Esophagus muscularis mucosa (tissue), 4 donors: ENCODE measurements around the gene DLK2. TPM values are rescaled to one million over a fixed set of nuclear protein-coding genes. Genes with fewer than 3 reads are reported as not detected.
"Not testable (repeated sequence)": the region's sequence is repeated elsewhere in the genome, so short reads cannot be mapped to it uniquely, and the experiment has no call there.

Experiments
- DNase-seq: peaks from one replicate; pipeline ENCODE4 v3.0.0-alpha.2; 2017; ENCODE audit errors: extremely low spot score
- H3K27ac ChIP-seq, 4 donors: fragments of 200-600 bp; sonication (generic); replicated peaks in 1 of 4; 1 replicate in 3 of 4; 2 replicates in 1 of 4; pipeline ENCODE4 v1.5.1; 2016 to 2019; ENCODE audit warnings: mild to moderate bottlenecking in 1 of 4
- H3K27me3 ChIP-seq, 4 donors: fragments of 200-600 bp; sonication (generic); one replicate each; pipeline versions ENCODE4 v1.5.1 to v1.6.0; 2016 to 2019
- H3K36me3 ChIP-seq, 4 donors: fragments of 200-600 bp; sonication (generic); one replicate each; pipeline ENCODE4 v1.5.1; 2016 to 2019
- H3K4me1 ChIP-seq, 4 donors: fragments of 200-600 bp; sonication (generic); one replicate each; pipeline ENCODE4 v1.5.1; 2016 to 2019
- H3K4me3 ChIP-seq, 4 donors: fragments of 200-600 bp; sonication (generic); 1 replicate in 2 of 4; 2 replicates in 2 of 4; pipeline ENCODE4 v1.5.1; 2016 to 2019; ENCODE audit warnings: mild to moderate bottlenecking in 4 of 4, moderate library complexity in 1 of 4
- H3K9me3 ChIP-seq, 4 donors: fragments of 200-600 bp; sonication (generic); 1 replicate in 3 of 4; 2 replicates in 1 of 4; pipeline ENCODE4 v1.5.1; 2016 to 2019
- EP300 ChIP-seq: sonication (generic); formaldehyde crosslinking; IDR thresholded peaks from one replicate; pipeline ENCODE4 v1.6.1; 2017; ENCODE audit warnings: antibody characterized with exemption
- POLR2A ChIP-seq: fragments of 450-650 bp; IDR thresholded peaks from one replicate; pipeline ENCODE4 v1.6.1; 2017; ENCODE audit warnings: antibody characterized with exemption, moderate library complexity, mild to moderate bottlenecking, low read depth
- POLR2AphosphoS5 ChIP-seq, 2 donors: sonication (generic); formaldehyde crosslinking; IDR thresholded peaks; one replicate each; pipeline ENCODE4 v1.6.1; 2017; ENCODE audit warnings: antibody characterized with exemption in 2 of 2
- WGBS: methylation state at CpG from one replicate; pipeline ENCODE4 v1.1.5; 2018; 5-methylcytosine and 5-hydroxymethylcytosine counted together
- intact Hi-C: fragments of 100-400 bp; cut with DNase I; formaldehyde crosslinking; loops from one replicate; pipeline ENCODE4 v1.15.1; 2023
- total RNA-seq, 4 donors: library from RNA; depleted of rRNA; stranded (reverse); fragments of >200 nt; gene quantifications; one replicate each; pipeline versions ENCODE4 v1.1.0 to v1.2.1, GENCODE V29; 2016
- TF ChIP-seq, protein P1 (sequence below), 3 experiments: fragments of 200-600 bp in 2 of 3; fragments of 450-650 bp in 1 of 3; sonication (generic) in 2 of 3; IDR thresholded peaks; one replicate each; pipeline ENCODE4 v1.5.1; 2017 to 2019; ENCODE audit warnings: antibody characterized with exemption in 3 of 3, mild to moderate bottlenecking in 2 of 3, moderate library complexity in 1 of 3

DLK2 gene
- total RNA-seq, 4 donors from 2014 or later = 0.32 to 0.33 TPM; not detected in 2

DNA sequence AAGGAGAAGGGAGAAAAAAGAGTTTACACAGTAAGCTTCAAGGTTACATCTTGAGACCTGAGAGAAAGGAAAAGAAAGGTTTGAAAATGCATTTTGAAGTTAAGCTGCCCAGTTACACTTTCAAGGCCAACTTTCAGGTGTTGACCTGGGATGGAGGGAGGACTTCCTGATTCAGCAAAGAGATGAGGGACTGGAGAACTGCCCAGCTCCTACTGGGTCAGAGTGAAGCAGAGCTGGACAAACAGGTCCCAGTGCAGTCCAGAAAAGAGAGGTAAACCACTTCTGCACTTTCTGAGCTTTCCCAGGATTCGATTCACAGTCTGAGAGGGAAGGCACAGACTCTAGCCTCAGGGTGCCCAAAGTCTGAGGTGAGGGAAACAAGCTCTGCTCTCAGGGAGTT is 16.1 kb upstream of the DLK2 start:
- Histone ChIP-seq H3K27ac (no peak overlapping the region), H3K9me3 (no peaks in the 10 kb centered on the region), H3K36me3 (no peaks in the 10 kb centered on the region), H3K4me3 (no peak overlapping the region), H3K27me3 (peaks cover 0 to 35% (median 0%) of the 10 kb centered on the region in 4 donors), H3K4me1 (no peaks in the 10 kb centered on the region)
- TF ChIP-seq POLR2AphosphoS5 (IDR thresholded peaks at IDR 0.05) (no peak), EP300 (no peak)
- intact Hi-C loops = no loop called here
- WGBS = 86% methylated on average over 1 of the region's 1 CpG
- no peak for DNase-seq

DNA sequence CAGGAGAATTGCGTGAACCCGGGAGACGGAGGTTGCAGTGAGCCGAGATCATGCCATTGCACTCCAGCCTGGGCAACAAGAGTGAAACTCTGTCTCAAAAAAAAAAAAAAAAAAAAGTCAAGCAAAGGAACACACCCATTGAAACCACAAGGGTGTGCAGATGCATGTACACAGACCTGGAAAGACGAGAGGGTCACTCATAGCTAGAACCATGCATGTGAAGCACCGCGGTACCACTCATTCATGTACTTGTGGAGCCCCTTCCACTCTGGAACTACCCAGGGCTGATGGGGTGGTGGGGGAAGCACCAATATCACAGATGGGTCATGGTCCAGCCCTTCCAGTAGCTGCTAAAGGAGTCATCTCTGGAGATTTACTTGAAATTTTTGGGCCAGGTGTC is 14.6 kb upstream of the DLK2 start:
- H3K27me3 ChIP-seq = peaks cover 0 to 49% (median 0%) of the 10 kb centered on the region in 4 donors
- intact Hi-C loops = no loop called here
- no peak overlapping the region for H3K4me3 ChIP-seq
- no peaks in the 10 kb centered on the region for H3K36me3 ChIP-seq
- DNase-seq = no peak
- TF ChIP-seq EP300 (no peak), POLR2AphosphoS5 (IDR thresholded peaks at IDR 0.05) (no peak), POLR2A (no peak)
- TF ChIP-seq, protein P1, sequence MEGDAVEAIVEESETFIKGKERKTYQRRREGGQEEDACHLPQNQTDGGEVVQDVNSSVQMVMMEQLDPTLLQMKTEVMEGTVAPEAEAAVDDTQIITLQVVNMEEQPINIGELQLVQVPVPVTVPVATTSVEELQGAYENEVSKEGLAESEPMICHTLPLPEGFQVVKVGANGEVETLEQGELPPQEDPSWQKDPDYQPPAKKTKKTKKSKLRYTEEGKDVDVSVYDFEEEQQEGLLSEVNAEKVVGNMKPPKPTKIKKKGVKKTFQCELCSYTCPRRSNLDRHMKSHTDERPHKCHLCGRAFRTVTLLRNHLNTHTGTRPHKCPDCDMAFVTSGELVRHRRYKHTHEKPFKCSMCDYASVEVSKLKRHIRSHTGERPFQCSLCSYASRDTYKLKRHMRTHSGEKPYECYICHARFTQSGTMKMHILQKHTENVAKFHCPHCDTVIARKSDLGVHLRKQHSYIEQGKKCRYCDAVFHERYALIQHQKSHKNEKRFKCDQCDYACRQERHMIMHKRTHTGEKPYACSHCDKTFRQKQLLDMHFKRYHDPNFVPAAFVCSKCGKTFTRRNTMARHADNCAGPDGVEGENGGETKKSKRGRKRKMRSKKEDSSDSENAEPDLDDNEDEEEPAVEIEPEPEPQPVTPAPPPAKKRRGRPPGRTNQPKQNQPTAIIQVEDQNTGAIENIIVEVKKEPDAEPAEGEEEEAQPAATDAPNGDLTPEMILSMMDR (IDR thresholded peaks at IDR 0.05) = no peak
- H3K9me3 ChIP-seq = no peaks in the 10 kb centered on the region
- 90% methylated on average over 7 of the region's 7 CpGs for WGBS
- no peak overlapping the region for H3K27ac ChIP-seq
- H3K4me1 ChIP-seq = no peaks in the 10 kb centered on the region

DNA sequence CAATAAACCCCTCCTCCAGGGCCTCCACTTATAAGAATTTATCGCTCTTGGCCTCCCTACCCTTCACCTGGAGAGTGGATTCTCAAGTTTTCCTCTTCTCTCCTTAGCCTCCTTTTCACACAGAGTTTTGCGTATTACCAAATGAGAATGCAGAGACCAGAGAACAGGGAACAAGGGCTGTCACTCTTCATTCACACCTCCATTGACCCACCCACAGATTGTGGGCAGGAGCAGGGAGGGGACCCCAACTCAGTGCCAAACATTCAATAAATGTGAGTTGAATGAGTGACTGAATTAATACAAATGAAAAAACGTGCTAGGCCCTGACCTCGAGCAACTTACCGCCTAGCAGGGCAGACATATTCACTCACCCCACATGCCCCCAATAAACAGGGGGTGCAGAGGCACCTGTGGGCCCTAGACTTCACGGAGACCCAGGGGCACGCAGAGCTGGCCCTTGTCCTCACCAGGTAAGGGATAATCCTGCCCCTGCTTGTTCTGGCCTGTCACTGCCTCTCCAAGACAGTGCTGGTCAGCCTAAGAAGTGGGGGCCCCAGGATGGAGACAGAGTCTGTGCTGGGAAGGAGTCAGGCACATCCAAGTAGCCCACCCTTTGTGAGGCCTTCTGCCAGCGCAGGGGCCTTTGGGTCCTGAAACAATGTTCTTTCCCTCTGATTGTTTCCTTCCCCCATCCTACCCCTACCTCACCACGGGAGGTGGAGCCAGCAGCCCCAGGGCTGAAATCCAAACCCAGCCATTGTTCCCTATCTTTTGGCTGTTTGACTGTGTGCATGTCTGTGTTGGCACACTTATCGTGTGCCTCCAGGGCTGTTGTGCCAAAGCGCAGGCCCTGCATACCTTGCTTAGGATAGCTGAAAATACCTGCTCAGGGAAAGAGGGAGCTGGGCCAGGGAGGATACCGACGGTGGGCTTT is 13.7 kb upstream of the DLK2 start:
- Histone ChIP-seq H3K4me1 (no peaks in the 10 kb centered on the region), H3K27me3 (peaks cover 0 to 58% (median 0%) of the 10 kb centered on the region in 4 donors), H3K36me3 (no peaks in the 10 kb centered on the region), H3K4me3 (no peak overlapping the region), H3K27ac (no peak overlapping the region), H3K9me3 (no peaks in the 10 kb centered on the region)
- no peak for DNase-seq
- TF ChIP-seq POLR2AphosphoS5 (IDR thresholded peaks at IDR 0.05) = no peak
- TF ChIP-seq EP300 = no peak
- no peak for TF ChIP-seq POLR2A
- TF ChIP-seq, protein P1 (IDR thresholded peaks at IDR 0.05) = no peak
- intact Hi-C loops = no loop called here
- WGBS = 77% methylated on average over 8 of the region's 13 CpGs

DNA sequence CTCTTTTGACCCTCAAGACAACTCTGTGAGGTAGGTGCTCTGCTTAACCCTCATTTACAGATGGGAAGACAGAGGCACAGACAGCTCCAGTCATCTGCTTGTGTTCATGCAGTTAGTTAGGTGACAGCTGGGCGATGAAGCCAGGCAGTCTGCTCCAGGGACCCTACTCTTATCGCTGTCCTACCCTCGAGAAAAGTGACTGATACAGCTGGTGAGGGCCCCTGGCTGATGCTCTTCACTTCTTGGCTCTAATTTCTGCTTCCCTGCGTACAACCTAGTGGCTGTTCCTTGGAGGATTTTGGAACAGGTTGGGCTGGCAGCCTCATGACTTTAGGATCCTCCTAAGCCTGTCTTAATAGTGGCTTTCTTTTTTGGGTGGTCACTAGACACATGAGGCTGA is 12.9 kb upstream of the DLK2 start:
- H3K27me3 ChIP-seq = peaks cover 0 to 65% (median 0%) of the 10 kb centered on the region in 4 donors
- DNase-seq = no peak
- WGBS = 75% methylated on average over 4 of the region's 4 CpGs
- no peaks in the 10 kb centered on the region for H3K9me3 ChIP-seq
- H3K27ac ChIP-seq = no peak overlapping the region
- H3K4me3 ChIP-seq = no peak overlapping the region
- H3K4me1 ChIP-seq = no peaks in the 10 kb centered on the region
- intact Hi-C loops = no loop called here
- no peaks in the 10 kb centered on the region for H3K36me3 ChIP-seq
- TF ChIP-seq POLR2AphosphoS5 (IDR thresholded peaks at IDR 0.05) (no peak), POLR2A (no peak), EP300 (no peak)
- TF ChIP-seq, protein P1 (IDR thresholded peaks at IDR 0.05) = no peak

DNA sequence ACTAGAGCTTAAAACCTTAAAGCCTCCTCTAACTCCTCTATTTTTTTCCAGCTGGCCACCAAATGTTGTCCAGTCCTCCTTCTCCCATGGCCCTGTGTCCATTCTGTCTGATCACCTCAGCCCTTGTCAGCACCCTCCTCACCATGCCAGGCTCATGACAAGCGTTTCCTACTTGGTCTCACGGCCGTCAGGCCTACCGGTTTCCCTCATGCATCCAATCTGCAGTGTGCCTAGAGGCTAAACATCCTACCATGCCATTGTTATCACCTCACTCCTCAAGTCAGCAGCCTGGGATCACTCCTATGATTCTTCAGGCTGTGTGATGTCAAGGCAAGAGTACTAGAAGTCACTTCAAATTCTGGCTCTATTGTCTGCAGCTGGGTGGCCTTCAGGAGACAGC is 12.4 kb upstream of the DLK2 start:
- no peak for DNase-seq
- Histone ChIP-seq H3K4me1 (no peaks in the 10 kb centered on the region), H3K27ac (no peak overlapping the region), H3K27me3 (peaks cover 0 to 70% (median 0%) of the 10 kb centered on the region in 4 donors), H3K4me3 (no peak overlapping the region), H3K9me3 (no peaks in the 10 kb centered on the region), H3K36me3 (no peaks in the 10 kb centered on the region)
- TF ChIP-seq POLR2AphosphoS5 (IDR thresholded peaks at IDR 0.05) = no peak
- no peak for TF ChIP-seq POLR2A
- TF ChIP-seq, protein P1 (IDR thresholded peaks at IDR 0.05) = no peak
- TF ChIP-seq EP300 = no peak
- 85% methylated on average over 4 of the region's 4 CpGs for WGBS
- intact Hi-C loops = no loop called here

DNA sequence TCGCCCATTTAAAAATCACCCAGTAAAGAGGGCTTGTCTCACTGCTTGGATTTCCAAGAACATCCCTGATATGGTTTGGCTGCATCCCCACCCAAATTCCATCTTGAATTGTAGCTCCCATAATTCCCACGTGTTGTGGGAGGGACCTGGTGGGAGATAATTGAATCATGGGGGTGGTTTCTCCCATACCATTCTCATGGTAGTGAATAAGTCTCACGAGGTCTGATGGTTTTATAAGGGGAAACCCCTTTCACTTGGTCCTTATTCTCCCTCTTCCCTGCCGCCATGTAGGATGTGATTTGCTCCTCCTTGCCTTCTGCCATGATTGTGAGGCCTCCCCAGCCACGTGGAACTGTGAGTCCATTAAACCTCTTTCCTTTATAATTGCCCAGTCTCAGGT is 11.9 kb upstream of the DLK2 start:
- intact Hi-C loops, H3K4me3 ChIP-seq, H3K4me1 ChIP-seq, H3K9me3 ChIP-seq, DNase-seq, H3K36me3 ChIP-seq, H3K27ac ChIP-seq: not testable (repeated sequence)
- WGBS = 65% methylated on average over 5 of the region's 5 CpGs
- H3K27me3 ChIP-seq = peaks cover 0 to 72% (median 0%) of the 10 kb centered on the region in 4 donors
